ENCODE measurements around the gene PRKCA.

Gene PRKCA

DNA sequence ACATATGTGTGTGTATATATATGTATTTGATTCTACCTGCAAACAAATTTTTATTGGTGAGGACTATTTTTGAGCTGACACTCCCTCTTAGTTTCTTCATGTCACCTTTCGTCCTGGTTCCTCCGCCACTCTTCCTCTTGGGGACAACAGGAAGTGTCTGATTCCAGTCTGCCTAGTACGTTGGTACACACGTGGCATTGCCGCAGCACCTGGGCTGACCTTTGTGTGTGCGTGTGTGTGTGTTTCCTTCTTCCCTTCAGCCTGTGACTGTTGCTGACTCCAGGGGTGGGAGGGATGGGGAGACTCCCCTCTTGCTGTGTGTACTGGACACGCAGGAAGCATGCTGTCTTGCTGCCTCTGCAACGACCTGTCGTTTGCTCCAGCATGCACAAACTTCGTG lies 503.2 kb downstream of the PRKCA start:
- no peak overlapping the region for H3K4me3 ChIP-seq (ENCODE audit: low read length, poor library complexity, severe bottlenecking)

DNA sequence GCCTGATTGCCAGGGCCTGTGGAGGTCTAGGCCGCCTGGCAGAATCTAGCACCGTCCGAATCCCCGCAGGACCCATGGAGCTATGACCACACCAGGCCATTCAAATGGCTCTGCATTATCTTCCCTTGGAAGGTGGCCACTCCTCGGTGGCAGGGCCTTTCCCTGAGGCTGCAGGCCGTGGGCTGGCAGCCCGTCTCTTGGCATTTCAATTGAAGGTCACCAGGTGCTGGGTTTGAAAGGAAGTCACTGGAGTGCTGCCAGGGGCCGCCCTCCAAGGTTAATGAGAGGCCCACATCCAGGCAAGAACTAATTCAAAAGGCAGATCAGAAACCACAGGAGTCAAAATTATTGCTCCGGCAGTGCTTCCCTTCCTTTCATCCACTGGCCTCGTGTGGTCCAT lies 504.8 kb downstream of the PRKCA start:
- Histone ChIP-seq H3K4me1 (ENCODE audit: insufficient read depth, low read length, poor library complexity, severe bottlenecking) (peaks cover 4% of the 10 kb centered on the region), H3K79me2 (ENCODE audit: insufficient read depth, low read length) (no peaks in the 10 kb centered on the region), H3K9me3 (ENCODE audit: insufficient read depth, low read depth, low read length) (no peaks in the 10 kb centered on the region), H2AFZ (ENCODE audit: low read length) (no peak overlapping the region), H3K27me3 (ENCODE audit: insufficient read depth, low read length, poor library complexity, severe bottlenecking) (no peaks in the 10 kb centered on the region), H3K36me3 (ENCODE audit: insufficient read depth, low read length) (no peaks in the 10 kb centered on the region), H3K9me2 (replicated peaks; ENCODE audit: low read depth, low read length) (no peaks in the 10 kb centered on the region), H3F3A (ENCODE audit: low read depth) (no peaks in the 10 kb centered on the region), H3K9ac (ENCODE audit: low read depth, low read length, poor library complexity, severe bottlenecking) (no peak overlapping the region), H3K4me3 (ENCODE audit: low read length, poor library complexity, severe bottlenecking) (no peak overlapping the region), H4K20me1 (ENCODE audit: insufficient read depth, low read length, poor library complexity, severe bottlenecking) (no peaks in the 10 kb centered on the region), H3K4me2 (ENCODE audit: low read depth, low read length, poor library complexity, severe bottlenecking) (no peak overlapping the region)
- TF ChIP-seq, protein P1, sequence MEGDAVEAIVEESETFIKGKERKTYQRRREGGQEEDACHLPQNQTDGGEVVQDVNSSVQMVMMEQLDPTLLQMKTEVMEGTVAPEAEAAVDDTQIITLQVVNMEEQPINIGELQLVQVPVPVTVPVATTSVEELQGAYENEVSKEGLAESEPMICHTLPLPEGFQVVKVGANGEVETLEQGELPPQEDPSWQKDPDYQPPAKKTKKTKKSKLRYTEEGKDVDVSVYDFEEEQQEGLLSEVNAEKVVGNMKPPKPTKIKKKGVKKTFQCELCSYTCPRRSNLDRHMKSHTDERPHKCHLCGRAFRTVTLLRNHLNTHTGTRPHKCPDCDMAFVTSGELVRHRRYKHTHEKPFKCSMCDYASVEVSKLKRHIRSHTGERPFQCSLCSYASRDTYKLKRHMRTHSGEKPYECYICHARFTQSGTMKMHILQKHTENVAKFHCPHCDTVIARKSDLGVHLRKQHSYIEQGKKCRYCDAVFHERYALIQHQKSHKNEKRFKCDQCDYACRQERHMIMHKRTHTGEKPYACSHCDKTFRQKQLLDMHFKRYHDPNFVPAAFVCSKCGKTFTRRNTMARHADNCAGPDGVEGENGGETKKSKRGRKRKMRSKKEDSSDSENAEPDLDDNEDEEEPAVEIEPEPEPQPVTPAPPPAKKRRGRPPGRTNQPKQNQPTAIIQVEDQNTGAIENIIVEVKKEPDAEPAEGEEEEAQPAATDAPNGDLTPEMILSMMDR (conservative IDR thresholded peaks at IDR 0.05; ENCODE audit: low read length) = no peak
- TF ChIP-seq EZH2phosphoT487 (IDR thresholded peaks at IDR 0.05; ENCODE audit: borderline replicate concordance) = no peak

More for the DNA sequence above, 503.2 kb downstream of the PRKCA start:
- no peak overlapping the region for H2AFZ ChIP-seq (ENCODE audit: low read length)
- no peaks in the 10 kb centered on the region for H3F3A ChIP-seq (ENCODE audit: low read depth)
- H3K36me3 ChIP-seq (ENCODE audit: insufficient read depth, low read length) = no peaks in the 10 kb centered on the region
- H3K4me2 ChIP-seq (ENCODE audit: low read depth, low read length, poor library complexity, severe bottlenecking) = no peak overlapping the region
- H3K79me2 ChIP-seq (ENCODE audit: insufficient read depth, low read length) = no peaks in the 10 kb centered on the region
- no peak overlapping the region for H3K9ac ChIP-seq (ENCODE audit: low read depth, low read length, poor library complexity, severe bottlenecking)
- H3K9me2 ChIP-seq (replicated peaks; ENCODE audit: low read depth, low read length) = no peaks in the 10 kb centered on the region
- TF ChIP-seq, protein P1 (conservative IDR thresholded peaks at IDR 0.05; ENCODE audit: low read length) = no peak
- no peak for TF ChIP-seq EZH2phosphoT487 (IDR thresholded peaks at IDR 0.05; ENCODE audit: borderline replicate concordance)
- no peaks in the 10 kb centered on the region for H3K27me3 ChIP-seq (ENCODE audit: insufficient read depth, low read length, poor library complexity, severe bottlenecking)
- no peaks in the 10 kb centered on the region for H3K9me3 ChIP-seq (ENCODE audit: insufficient read depth, low read depth, low read length)
- H4K20me1 ChIP-seq (ENCODE audit: insufficient read depth, low read length, poor library complexity, severe bottlenecking) = no peaks in the 10 kb centered on the region
- H3K4me1 ChIP-seq (ENCODE audit: insufficient read depth, low read length, poor library complexity, severe bottlenecking) = peaks cover 4% of the 10 kb centered on the region

DNA sequence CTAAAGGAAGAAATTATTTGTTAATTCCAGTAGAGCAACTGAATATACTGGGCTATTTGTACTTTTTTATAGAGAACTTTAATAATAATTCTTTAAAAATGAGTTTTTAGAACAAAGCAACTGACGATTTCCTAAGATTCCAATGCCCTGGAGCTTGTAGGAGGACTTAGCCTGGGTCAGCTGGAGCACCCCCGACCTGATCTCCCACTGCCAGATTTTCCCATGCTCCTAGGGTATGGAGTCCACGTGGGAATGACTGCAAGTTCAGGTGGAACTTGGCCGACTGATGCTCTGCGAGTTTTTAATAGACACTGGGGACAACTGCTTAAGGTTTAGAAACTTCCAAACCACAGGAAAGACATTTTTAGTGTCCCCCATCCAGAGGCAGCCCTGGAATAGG lies 507.0 kb downstream of the PRKCA start:
- Histone ChIP-seq H3K4me2 (ENCODE audit: low read depth, low read length, poor library complexity, severe bottlenecking) (no peak overlapping the region), H2AFZ (ENCODE audit: low read length) (no peak overlapping the region), H3K79me2 (ENCODE audit: insufficient read depth, low read length) (no peaks in the 10 kb centered on the region), H3K9me2 (replicated peaks; ENCODE audit: low read depth, low read length) (no peaks in the 10 kb centered on the region), H3K4me1 (ENCODE audit: insufficient read depth, low read length, poor library complexity, severe bottlenecking) (peaks cover 4% of the 10 kb centered on the region), H3K9ac (ENCODE audit: low read depth, low read length, poor library complexity, severe bottlenecking) (no peak overlapping the region), H3K4me3 (ENCODE audit: low read length, poor library complexity, severe bottlenecking) (no peak overlapping the region), H4K20me1 (ENCODE audit: insufficient read depth, low read length, poor library complexity, severe bottlenecking) (no peaks in the 10 kb centered on the region), H3K9me3 (ENCODE audit: insufficient read depth, low read depth, low read length) (no peaks in the 10 kb centered on the region), H3K36me3 (ENCODE audit: insufficient read depth, low read length) (no peaks in the 10 kb centered on the region), H3F3A (ENCODE audit: low read depth) (no peaks in the 10 kb centered on the region), H3K27me3 (ENCODE audit: insufficient read depth, low read length, poor library complexity, severe bottlenecking) (no peaks in the 10 kb centered on the region)
- no peak for TF ChIP-seq EZH2phosphoT487 (IDR thresholded peaks at IDR 0.05; ENCODE audit: borderline replicate concordance)
- TF ChIP-seq, protein P1 (conservative IDR thresholded peaks at IDR 0.05; ENCODE audit: low read length) = no peak
